OCI-LY7 (cell line): Measurements from ENCODE around the gene DOCK1. TPM values are rescaled to one million over a fixed set of nuclear protein-coding genes. Genes with fewer than 3 reads are reported as not detected.

Source experiments
- BruUV-seq: library from RNA; stranded (reverse); fragments of 400-500 nt; replicated peaks from 2 replicates; lab custom pipeline; 2021; lab: Mats Ljungman, UMichigan
- CTCF ChIA-PET: fragments of 300-600 bp; sonication (Branson Sonifier 250); formaldehyde crosslinking; loops from one replicate; lab custom pipeline; 2022; ENCODE audit warnings: antibody characterized with exemption; ENCODE audit not compliant: unreplicated experiment; lab: Charles Lee
- POLR2A ChIA-PET: fragments of 300-600 bp; sonication (Branson Sonifier 250); formaldehyde crosslinking; loops from one replicate; lab custom pipeline; 2022; ENCODE audit warnings: antibody characterized with exemption; lab: Charles Lee
- DNase-seq: peaks from one replicate; pipeline ENCODE4 v3.0.0-alpha.2; 2015; ENCODE audit warnings: low spot score
- H2AFZ ChIP-seq: fragments of 200-600 bp; sonication (generic), shearing (Covaris generic); 2 replicates; pipeline ENCODE4 v1.6.1; 2014; ENCODE audit warnings: mild to moderate bottlenecking, antibody characterized with exemption, low read length, moderate library complexity
- H3K27ac ChIP-seq: fragments of 200-600 bp; sonication (generic); 2 replicates; pipeline ENCODE4 v1.5.1; 2014; ENCODE audit warnings: mixed run types, low read depth, mild to moderate bottlenecking, moderate library complexity, low read length, inconsistent platforms; ENCODE audit not compliant: poor library complexity, severe bottlenecking
- H3K36me3 ChIP-seq: fragments of 200-600 bp; sonication (generic); 2 replicates; pipeline ENCODE4 v1.6.1; 2014; ENCODE audit warnings: mild to moderate bottlenecking, antibody characterized with exemption, low read length, moderate library complexity, mixed read lengths; ENCODE audit not compliant: insufficient read depth
- H3K4me1 ChIP-seq: fragments of 200-600 bp; sonication (generic); 2 replicates; pipeline ENCODE4 v1.5.1; 2014; ENCODE audit warnings: mild to moderate bottlenecking, low read length; ENCODE audit not compliant: insufficient read depth, poor library complexity, severe bottlenecking
- H3K4me2 ChIP-seq: fragments of 200-600 bp; sonication (generic); 2 replicates; pipeline ENCODE4 v1.6.1; 2014; ENCODE audit warnings: mild to moderate bottlenecking, low read length
- H3K4me3 ChIP-seq: fragments of 200-600 bp; sonication (generic); 2 replicates; pipeline ENCODE4 v1.5.1; 2014; ENCODE audit warnings: mild to moderate bottlenecking, low read depth, low read length; ENCODE audit not compliant: poor library complexity, severe bottlenecking
- H3K79me2 ChIP-seq: fragments of 200-600 bp; sonication (generic); 2 replicates; pipeline ENCODE4 v1.6.1; 2016; ENCODE audit warnings: low read depth, mild to moderate bottlenecking, low read length, moderate library complexity, mixed read lengths; ENCODE audit not compliant: insufficient read depth
- H3K9me2 ChIP-seq: fragments of 200-600 bp; sonication (generic); 2 replicates; pipeline ENCODE4 v1.6.1; 2016; ENCODE audit warnings: mild to moderate bottlenecking, low read length, mixed read lengths; ENCODE audit not compliant: insufficient read depth
- H3K9me3 ChIP-seq: fragments of 200-600 bp; sonication (generic); 2 replicates; pipeline ENCODE4 v1.6.1; 2014; ENCODE audit warnings: mild to moderate bottlenecking, mixed run types, low read length, mixed read lengths
- H4K20me1 ChIP-seq: fragments of 200-600 bp; sonication (generic); 2 replicates; pipeline ENCODE4 v1.6.1; 2014; ENCODE audit warnings: mild to moderate bottlenecking, antibody characterized with exemption, low read length, moderate library complexity, mixed read lengths; ENCODE audit not compliant: insufficient read depth
- CTCF ChIP-seq: fragments of 200-600 bp; sonication (generic); conservative IDR thresholded peaks from 2 replicates; pipeline ENCODE4 v1.5.1; 2014; ENCODE audit warnings: mild to moderate bottlenecking, antibody characterized with exemption, low read length, moderate library complexity, mixed read lengths
- EZH2phosphoT487 ChIP-seq: fragments of 200-600 bp; sonication (generic); IDR thresholded peaks from 2 replicates; pipeline ENCODE4 v1.6.1; 2018; ENCODE audit warnings: low read depth, borderline replicate concordance, mild to moderate bottlenecking, mixed run types, antibody characterized with exemption, low read length, moderate library complexity, mixed read lengths
- intact Hi-C: fragments of 100-400 bp; cut with micrococcal nuclease; formaldehyde crosslinking; loops from one replicate; pipeline ENCODE4 v1.10.0; 2022; ENCODE audit not compliant: unreplicated experiment
- total RNA-seq, 2 experiments: library from RNA; depleted of rRNA in 1 of 2; stranded (reverse); fragments of >200 nt in 1 of 2; shearing (Covaris generic) in 1 of 2; gene quantifications; 2 replicates each; pipeline ENCODE4 v1.2.3, GENCODE V29; 2014 to 2022

DOCK1 gene
- total RNA-seq, 2 experiments from 2014 or later = not detected

GRCh38 chr10:127203067-127203466, 297.8 kb downstream of the DOCK1 start:
- Histone ChIP-seq H3K9me2 (no peaks in the 10 kb centered on the region), H3K36me3 (no peaks in the 10 kb centered on the region), H3K4me2 (no peak overlapping the region), H3K4me3 (no peak overlapping the region), H3K79me2 (no peaks in the 10 kb centered on the region), H4K20me1 (no peaks in the 10 kb centered on the region), H2AFZ (no peak overlapping the region), H3K27ac (no peak overlapping the region), H3K9me3 (no peaks in the 10 kb centered on the region), H3K4me1 (no peaks in the 10 kb centered on the region)
- no TSS peak for BruUV-seq
- ChIA-PET CTCF (no interaction called here), POLR2A (no interaction called here)
- DNase-seq = no peak
- intact Hi-C loops = no loop called here
- TF ChIP-seq EZH2phosphoT487 (no peak), CTCF (no peak)

GRCh38 chr10:127207081-127207480, 301.9 kb downstream of the DOCK1 start:
- POLR2A ChIA-PET = interaction anchor here (0.6 to 1.1 kb wide), 3 partner anchors 11 to 88 kb away, joined by 3 read pairs; no protein-coding TSS in a partner anchor

More at GRCh38 chr10:127207081-127207480, 301.9 kb downstream of the DOCK1 start:
- Histone ChIP-seq H3K4me1 (no peaks in the 10 kb centered on the region), H3K36me3 (no peaks in the 10 kb centered on the region), H3K79me2 (no peaks in the 10 kb centered on the region), H2AFZ (no peak overlapping the region), H3K9me2 (no peaks in the 10 kb centered on the region), H3K27ac (no peak overlapping the region), H3K4me3 (no peak overlapping the region), H3K4me2 (no peak overlapping the region), H4K20me1 (no peaks in the 10 kb centered on the region), H3K9me3 (no peaks in the 10 kb centered on the region)
- intact Hi-C loops = no loop called here
- TF ChIP-seq CTCF = no peak
- no peak for TF ChIP-seq EZH2phosphoT487
- BruUV-seq = no TSS peak
- no peak for DNase-seq
- CTCF ChIA-PET = no interaction called here
